ENCODE measurements around the gene ARHGAP26. TPM values are rescaled to one million over a fixed set of nuclear protein-coding genes. Genes with fewer than 3 reads are reported as not detected.

ARHGAP26 gene
- total RNA-seq, 4 donors from 2014 or later: 12.4 to 49.5 (median 31.8) TPM

DNA sequence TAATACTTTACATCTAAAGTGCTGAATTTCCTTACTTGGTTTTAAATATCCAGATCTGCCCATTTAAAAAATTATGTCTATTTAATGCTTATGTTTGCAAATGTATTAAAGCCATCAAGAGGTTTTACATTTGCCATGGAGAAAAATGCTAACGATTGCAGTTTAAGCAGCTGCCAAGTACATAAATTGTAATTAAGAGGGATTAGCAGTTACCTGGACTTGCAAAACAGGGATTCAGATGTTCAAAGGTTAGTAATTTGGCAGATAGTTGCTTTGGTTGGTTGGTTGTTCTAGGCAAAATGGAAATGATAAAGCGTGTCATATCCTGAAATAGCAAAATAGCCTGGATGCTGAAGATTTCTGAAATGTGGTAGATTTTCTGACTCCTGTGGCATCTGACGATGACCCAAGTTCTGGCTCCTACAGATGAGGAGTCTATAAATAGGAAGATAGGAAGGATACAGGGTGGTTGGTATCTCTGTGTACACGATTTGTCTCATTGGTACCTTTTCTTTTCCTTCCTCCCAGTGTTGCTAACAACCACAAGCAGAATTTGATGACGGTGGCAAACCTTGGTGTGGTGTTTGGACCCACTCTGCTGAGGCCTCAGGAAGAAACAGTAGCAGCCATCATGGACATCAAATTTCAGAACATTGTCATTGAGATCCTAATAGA lies 350.4 kb downstream of the ARHGAP26 start:
- DNase-seq: no peak
- intact Hi-C loops (cut with DNase I; ENCODE audit: low total_unique reads): no loop called here
- TF ChIP-seq POLR2A (IDR thresholded peaks at IDR 0.05): no peak
- TF ChIP-seq, protein P1, sequence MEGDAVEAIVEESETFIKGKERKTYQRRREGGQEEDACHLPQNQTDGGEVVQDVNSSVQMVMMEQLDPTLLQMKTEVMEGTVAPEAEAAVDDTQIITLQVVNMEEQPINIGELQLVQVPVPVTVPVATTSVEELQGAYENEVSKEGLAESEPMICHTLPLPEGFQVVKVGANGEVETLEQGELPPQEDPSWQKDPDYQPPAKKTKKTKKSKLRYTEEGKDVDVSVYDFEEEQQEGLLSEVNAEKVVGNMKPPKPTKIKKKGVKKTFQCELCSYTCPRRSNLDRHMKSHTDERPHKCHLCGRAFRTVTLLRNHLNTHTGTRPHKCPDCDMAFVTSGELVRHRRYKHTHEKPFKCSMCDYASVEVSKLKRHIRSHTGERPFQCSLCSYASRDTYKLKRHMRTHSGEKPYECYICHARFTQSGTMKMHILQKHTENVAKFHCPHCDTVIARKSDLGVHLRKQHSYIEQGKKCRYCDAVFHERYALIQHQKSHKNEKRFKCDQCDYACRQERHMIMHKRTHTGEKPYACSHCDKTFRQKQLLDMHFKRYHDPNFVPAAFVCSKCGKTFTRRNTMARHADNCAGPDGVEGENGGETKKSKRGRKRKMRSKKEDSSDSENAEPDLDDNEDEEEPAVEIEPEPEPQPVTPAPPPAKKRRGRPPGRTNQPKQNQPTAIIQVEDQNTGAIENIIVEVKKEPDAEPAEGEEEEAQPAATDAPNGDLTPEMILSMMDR (IDR thresholded peaks at IDR 0.05): no peak
- H3K4me3 ChIP-seq: no peak overlapping the region
- no peaks in the 10 kb centered on the region for H3K4me1 ChIP-seq
- H3K27me3 ChIP-seq: no peaks in the 10 kb centered on the region
- H3K9me3 ChIP-seq: no peaks in the 10 kb centered on the region
- H3K36me3 ChIP-seq: no peaks in the 10 kb centered on the region
- no peak overlapping the region for H3K27ac ChIP-seq

DNA sequence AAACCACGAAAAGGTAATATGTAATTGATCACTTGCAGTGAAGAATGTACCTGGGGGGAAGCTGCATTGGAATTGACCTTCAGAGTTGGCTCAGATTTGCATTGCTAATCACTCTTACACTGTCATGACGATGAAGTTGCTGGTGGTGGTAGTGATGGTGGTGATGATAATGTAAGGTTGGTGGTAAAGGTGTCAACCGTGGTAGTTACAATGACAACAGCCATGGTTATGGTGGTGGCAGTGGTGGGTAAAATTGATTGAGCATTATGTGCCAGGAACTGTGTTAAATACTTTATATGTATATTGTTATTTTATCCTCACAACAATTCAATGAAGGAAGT lies 350.9 kb downstream of the ARHGAP26 start:
- DNase-seq: no peak
- H3K36me3 ChIP-seq: no peaks in the 10 kb centered on the region

DNA sequence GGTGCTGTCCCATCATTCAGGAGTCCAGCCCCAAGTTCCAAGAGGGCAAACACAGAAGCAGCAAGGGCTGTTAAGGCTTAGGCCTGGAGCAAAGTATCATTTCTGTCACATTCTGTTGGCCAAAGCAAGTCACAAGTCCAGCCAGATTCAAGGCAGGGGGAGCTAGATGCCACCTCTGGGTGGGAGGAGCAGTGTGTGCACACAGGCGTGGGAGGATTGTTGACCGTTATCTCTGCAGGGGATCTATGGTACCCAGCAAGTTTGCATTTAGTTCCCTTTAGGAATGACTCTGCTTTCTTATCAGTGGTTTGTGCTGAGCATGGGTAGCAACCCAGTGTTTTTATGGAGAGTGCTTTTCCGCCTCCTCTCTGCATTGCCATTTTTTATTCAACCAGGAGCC lies 354.4 kb downstream of the ARHGAP26 start:
- H3K27ac ChIP-seq: no peak overlapping the region
- no peaks in the 10 kb centered on the region for H3K36me3 ChIP-seq
- no peaks in the 10 kb centered on the region for H3K27me3 ChIP-seq
- intact Hi-C loops (cut with DNase I; ENCODE audit: low total_unique reads): no loop called here
- H3K4me1 ChIP-seq: no peaks in the 10 kb centered on the region
- no peak for DNase-seq
- no peaks in the 10 kb centered on the region for H3K9me3 ChIP-seq
- H3K4me3 ChIP-seq: no peak overlapping the region
- TF ChIP-seq POLR2A (IDR thresholded peaks at IDR 0.05): no peak
- TF ChIP-seq, protein P1 (IDR thresholded peaks at IDR 0.05): no peak

More for the DNA sequence above, 350.9 kb downstream of the ARHGAP26 start:
- Histone ChIP-seq H3K27me3 (no peaks in the 10 kb centered on the region), H3K4me1 (no peaks in the 10 kb centered on the region), H3K9me3 (no peaks in the 10 kb centered on the region), H3K4me3 (no peak overlapping the region), H3K27ac (no peak overlapping the region)
- intact Hi-C loops (cut with DNase I; ENCODE audit: low total_unique reads): no loop called here
- TF ChIP-seq, protein P1 (IDR thresholded peaks at IDR 0.05): no peak
- no peak for TF ChIP-seq POLR2A (IDR thresholded peaks at IDR 0.05)

DNA sequence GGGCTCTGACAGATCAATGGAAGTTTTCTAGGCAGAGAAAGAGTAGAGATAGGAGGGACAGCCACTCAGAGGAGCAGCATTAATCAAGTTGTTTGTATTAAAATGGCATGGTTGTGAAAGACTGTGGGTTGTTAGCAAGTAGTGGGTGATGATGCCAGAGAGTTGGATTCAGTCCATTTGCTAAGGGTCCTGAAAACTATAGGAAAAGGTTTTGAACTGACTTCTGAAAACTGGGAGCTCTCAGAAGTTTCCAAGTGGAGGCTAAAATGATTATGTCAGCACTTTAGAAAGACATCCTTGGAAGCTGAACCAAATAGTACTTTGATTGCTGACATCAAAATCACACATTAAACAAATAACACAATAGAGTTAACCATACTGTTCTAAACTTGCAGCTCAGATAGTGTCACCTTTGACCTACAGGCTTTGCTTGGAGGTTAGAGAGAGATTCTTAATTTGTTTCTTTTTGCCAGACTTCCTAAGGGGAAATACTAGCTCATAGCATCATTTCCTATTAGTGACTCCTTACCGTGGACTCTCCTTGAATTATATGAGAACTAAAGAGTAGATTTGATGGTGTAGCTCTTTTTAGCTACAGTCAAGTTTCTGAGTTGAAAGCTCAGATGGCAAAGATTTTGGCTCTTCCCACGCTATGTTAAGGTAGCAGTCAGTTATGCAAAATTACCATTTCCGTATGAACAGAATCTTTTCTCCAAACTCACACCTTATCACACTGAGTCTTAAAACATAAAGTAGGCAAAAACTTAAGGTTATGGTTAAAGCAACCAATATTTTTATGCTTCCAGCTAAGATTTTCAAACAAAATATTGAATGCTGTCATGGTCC lies 356.2 kb downstream of the ARHGAP26 start:
- peaks cover 0 to 5% of the 10 kb centered on the region in 2 donors for H3K4me1 ChIP-seq
- no peaks in the 10 kb centered on the region for H3K27me3 ChIP-seq
- intact Hi-C loops (cut with DNase I; ENCODE audit: low total_unique reads): no loop called here
- no peaks in the 10 kb centered on the region for H3K9me3 ChIP-seq
- H3K27ac ChIP-seq: no peak overlapping the region
- no peak for TF ChIP-seq POLR2A (IDR thresholded peaks at IDR 0.05)
- TF ChIP-seq, protein P1 (IDR thresholded peaks at IDR 0.05): no peak
- no peak overlapping the region for H3K4me3 ChIP-seq
- no peak for DNase-seq
- H3K36me3 ChIP-seq: no peaks in the 10 kb centered on the region

DNA sequence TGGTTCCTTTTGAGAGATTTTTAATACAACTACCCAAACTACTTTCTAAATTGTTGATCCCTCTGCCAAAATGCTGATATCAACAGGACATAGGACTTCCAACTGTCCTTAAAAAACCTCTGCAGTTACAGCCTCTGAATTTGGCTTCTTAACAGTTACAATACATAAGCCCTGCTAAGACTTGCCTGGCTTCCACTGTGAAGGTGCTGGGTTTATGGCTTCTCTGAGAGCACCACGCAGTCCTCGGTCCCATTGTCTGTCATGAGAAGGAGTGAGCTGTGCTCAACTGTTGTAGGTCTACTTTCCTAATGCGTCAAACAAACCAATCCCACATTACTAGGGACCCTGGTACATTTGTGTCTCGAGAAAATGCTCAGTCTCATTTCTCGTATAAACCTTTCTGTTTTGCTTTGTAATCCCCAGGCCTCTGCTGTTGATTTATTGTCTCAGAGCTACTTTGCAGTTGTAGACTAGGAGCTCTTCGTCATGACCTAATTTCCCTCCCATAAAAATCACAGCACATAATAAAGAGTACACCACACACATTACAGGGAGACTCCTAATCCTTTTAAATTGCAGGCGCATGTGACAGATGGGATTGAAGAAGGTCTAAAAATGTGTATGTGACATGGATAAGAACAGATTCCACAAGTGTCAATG lies 358.4 kb downstream of the ARHGAP26 start:
- no peaks in the 10 kb centered on the region for H3K9me3 ChIP-seq
- no peaks in the 10 kb centered on the region for H3K36me3 ChIP-seq
- peak overlapping the region; percentile 39 to 58 for H3K27ac ChIP-seq
- H3K27me3 ChIP-seq: no peaks in the 10 kb centered on the region
- H3K4me3 ChIP-seq: no peak overlapping the region
- no peak for TF ChIP-seq POLR2A (IDR thresholded peaks at IDR 0.05)
- TF ChIP-seq, protein P1 (IDR thresholded peaks at IDR 0.05): no peak
- DNase-seq: no peak
- intact Hi-C loops (cut with DNase I; ENCODE audit: low total_unique reads): no loop called here
- peaks cover 0 to 5% of the 10 kb centered on the region in 2 donors for H3K4me1 ChIP-seq
